NCI-H1417 treated with DMSO at 0.1 percent for 48 hours (cell line): ENCODE data around the gene MFSD11.
"Not testable (repeated sequence)": the region's sequence is repeated elsewhere in the genome, so short reads cannot be mapped to it uniquely, and the experiment has no call there.

Experiments used
- DNase-seq: peaks from one replicate; lab custom pipeline; 2025; lab: John Stamatoyannopoulos, UW

MFSD11 gene

GRCh38 chr17:76726776-76727718 is 10.9 kb upstream of the MFSD11 start, which contains the start of gene METTL23:
TSS of gene METTL23 (plus strand) at chr17:76726839. CDS start at chr17:76729711, 2,872 bp downstream.
- DNase-seq, result no peak

- no peak for DNase-seq
Measured at GRCh38 chr17:76727745-76728456, 10.0 kb upstream of the MFSD11 start.

GRCh38 chr17:76731800-76732733 is 5.9 kb upstream of the MFSD11 start:
- not testable (repeated sequence) for DNase-seq

- no peak for DNase-seq
Measured at GRCh38 chr17:76732734-76733617, 4.9 kb upstream of the MFSD11 start.

- DNase-seq, result no peak
Measured at GRCh38 chr17:76733618-76733957, 4.3 kb upstream of the MFSD11 start.

- DNase-seq, result no peak
Measured at GRCh38 chr17:76734080-76734840, 3.7 kb upstream of the MFSD11 start.

- DNase-seq, result no peak
Measured at GRCh38 chr17:76735006-76735405, 2.9 kb upstream of the MFSD11 start.

- no peak for DNase-seq
Measured at GRCh38 chr17:76735586-76736348, 2.2 kb upstream of the MFSD11 start.

- no peak for DNase-seq
Measured at GRCh38 chr17:76736349-76737081, 1.4 kb upstream of the MFSD11 start.

- DNase-seq, result peak; percentile 96
Measured at GRCh38 chr17:76737082-76737675, 740 bp upstream of the MFSD11 start, which contains the start of gene SRSF2. TSS of gene SRSF2 (minus strand) at chr17:76737331. CDS start at chr17:76737160, 171 bp downstream.

- no peak for DNase-seq
Measured at GRCh38 chr17:76738468-76738850, 540 bp downstream of the MFSD11 start.

GRCh38 chr17:76739568-76740115 is 1.7 kb downstream of the MFSD11 start:
- DNase-seq, result not testable (repeated sequence)

- DNase-seq, result no peak
Measured at GRCh38 chr17:76740329-76741118, 2.6 kb downstream of the MFSD11 start.

- no peak for DNase-seq
Measured at GRCh38 chr17:76742958-76743357, 5.0 kb downstream of the MFSD11 start.

GRCh38 chr17:76744747-76745146 is 6.8 kb downstream of the MFSD11 start:
- DNase-seq, result no peak

GRCh38 chr17:76745785-76746184 is 7.9 kb downstream of the MFSD11 start:
- not testable (repeated sequence) for DNase-seq
